Activated CD4-positive, alpha-beta T cell treated with anti-CD3 and anti-CD28 coated beads for 36 hours (primary cell): Measurements from ENCODE around the gene C10orf71. TPM values are rescaled to one million over a fixed set of nuclear protein-coding genes. Genes with fewer than 3 reads are reported as not detected.

Experiments
- total RNA-seq, 2 experiments: library from RNA; stranded (reverse); gene quantifications; one replicate each; pipeline ENCODE4 v1.2.3, GENCODE V29; 2021

Gene C10orf71
- total RNA-seq, 2 experiments from 2014 or later, result not detected

Other genes with a start within 250 kb of the C10orf71 start
- under 1 TPM; 0.07 to 0.11 TPM for gene VSTM4, start 183.6 kb upstream of the C10orf71 start, total RNA-seq
- gene FAM170B, start 165.1 kb upstream of the C10orf71 start, total RNA-seq, result not detected
- 10 to 100 TPM; 26.5 to 28.0 TPM for gene TMEM273, start 110.8 kb upstream of the C10orf71 start, total RNA-seq
- not detected for gene DRGX, start 96.9 kb downstream of the C10orf71 start, total RNA-seq
- gene ERCC6, start 240.0 kb downstream of the C10orf71 start, total RNA-seq, result 10 to 100 TPM; 15.0 to 15.8 TPM